Measurements from ENCODE around the gene OR4D1.
A peak's percentile ranks its signal among the peaks of the same experiment; 100 is the strongest.

Gene OR4D1

DNA sequence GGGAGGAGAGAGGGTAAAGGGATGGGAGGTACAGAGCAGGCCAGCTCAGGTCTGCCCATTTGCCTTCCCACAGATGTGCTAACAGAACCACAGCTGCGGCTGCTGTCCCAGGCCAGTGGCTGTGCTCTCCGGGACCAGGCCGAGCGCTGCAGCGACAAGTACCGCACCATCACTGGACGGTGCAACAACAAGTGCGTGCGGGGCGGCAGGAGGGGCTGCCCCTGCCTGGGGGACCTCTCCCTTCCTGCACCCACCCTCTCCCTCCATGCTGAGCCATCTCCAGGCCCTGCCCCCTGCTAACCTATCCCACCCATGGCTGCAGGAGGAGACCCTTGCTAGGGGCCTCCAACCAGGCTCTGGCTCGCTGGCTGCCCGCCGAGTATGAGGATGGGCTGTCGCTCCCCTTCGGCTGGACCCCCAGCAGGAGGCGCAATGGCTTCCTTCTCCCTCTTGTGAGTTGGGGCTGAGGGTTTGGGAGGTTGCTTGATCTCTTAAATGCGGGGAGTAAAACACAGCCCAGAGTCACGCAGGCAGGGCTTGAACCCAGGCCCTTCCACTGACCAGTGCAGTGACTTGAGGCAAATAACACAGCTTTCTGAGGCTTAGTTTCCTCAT, 45.6 kb downstream of the OR4D1 start:
- DNase-seq (ENCODE audit: low read depth in 3 of 3), result no peak

DNA sequence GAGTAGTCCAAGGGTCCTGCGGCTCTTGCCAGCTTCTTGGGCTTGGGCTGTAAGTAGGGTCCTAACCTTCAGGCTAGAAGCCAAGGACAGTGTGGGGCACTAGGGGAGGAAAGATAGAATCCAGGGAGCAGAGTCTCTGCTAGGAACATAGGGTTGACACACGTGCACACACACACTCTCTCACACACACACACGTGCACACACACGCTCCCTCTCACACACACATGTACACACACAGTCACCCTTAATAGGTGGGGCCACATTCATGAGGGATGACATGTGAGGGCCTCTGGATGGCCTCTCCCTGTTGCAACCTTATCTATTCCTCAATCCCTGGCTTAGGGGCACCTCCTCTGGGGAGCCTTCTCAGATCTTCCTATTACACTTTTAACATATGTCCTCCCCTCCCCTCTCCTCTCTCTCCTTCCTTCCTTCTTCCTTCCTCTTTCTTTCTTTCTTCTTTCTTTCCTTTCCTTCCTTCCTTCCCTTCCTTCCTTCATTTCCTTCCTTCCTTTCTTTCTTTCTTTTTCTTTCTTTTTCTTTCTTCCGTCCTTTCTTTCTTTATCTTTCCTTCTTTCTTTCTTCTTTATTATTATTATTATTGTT, 47.4 kb downstream of the OR4D1 start:
- DNase-seq (ENCODE audit: low read depth in 3 of 3), result no peak

DNA sequence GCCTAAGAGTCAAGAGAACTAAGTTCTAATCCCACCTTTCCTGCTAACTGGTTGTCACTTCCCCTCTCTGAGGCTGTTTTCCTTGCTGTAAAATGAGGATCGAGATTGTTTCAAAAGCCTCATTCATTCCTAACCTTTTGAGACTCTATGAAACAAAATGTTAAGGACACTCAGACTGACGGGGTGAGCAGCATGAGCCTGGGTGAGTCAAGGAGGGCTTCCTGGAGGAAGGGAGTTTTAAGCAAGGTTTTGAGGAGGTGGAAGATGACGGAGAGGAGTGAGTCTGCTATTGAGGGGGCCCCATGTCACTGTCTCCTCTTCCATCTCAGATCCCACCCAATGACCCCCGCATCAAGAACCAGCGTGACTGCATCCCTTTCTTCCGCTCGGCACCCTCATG, 48.4 kb downstream of the OR4D1 start:
- DNase-seq (ENCODE audit: low read depth in 3 of 3), result no peak

DNA sequence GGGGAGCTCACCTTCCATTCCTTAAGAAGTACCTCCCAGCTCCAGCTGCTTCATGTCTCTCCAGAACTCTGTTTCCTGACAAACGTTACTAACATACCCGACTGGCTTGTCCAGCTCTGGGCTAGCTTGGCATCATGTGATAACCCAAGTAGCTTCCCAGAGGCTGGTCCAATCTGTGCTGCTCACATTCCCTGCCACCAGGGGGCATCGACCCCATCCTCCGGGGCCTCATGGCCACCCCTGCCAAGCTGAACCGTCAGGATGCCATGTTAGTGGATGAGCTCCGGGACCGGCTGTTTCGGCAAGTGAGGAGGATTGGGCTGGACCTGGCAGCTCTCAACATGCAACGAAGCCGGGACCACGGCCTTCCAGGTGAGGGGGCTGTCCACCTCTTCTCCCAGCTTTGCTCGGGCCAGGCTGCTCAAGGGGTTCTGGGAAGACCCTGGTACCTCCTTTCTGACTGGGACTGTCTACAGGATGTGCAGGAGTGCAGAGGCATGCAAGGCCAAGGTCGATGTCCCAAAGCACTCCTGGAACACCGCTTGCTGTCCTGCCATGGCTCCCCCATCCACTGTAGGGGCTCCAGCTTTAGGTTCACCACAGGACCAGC, 51.9 kb downstream of the OR4D1 start:
- DNase-seq (ENCODE audit: low read depth in 3 of 3), result peak; percentile 23 to 25 (median 24)

DNA sequence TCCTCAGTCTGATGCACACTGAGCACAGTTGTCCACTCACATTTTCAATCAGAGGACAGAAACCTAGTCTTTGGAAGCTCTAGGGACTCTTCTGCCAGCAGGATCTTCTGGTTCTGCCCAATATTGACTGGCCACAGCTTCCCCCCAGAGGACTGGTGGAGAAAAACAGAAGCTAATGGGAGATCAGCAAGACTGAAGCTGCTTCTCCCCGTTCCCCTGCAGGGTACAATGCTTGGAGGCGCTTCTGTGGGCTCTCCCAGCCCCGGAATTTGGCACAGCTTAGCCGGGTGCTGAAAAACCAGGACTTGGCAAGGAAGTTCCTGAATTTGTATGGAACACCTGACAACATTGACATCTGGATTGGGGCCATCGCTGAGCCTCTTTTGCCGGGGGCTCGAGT, 54.7 kb downstream of the OR4D1 start:
- no peak for DNase-seq (ENCODE audit: low read depth in 3 of 3)

DNA sequence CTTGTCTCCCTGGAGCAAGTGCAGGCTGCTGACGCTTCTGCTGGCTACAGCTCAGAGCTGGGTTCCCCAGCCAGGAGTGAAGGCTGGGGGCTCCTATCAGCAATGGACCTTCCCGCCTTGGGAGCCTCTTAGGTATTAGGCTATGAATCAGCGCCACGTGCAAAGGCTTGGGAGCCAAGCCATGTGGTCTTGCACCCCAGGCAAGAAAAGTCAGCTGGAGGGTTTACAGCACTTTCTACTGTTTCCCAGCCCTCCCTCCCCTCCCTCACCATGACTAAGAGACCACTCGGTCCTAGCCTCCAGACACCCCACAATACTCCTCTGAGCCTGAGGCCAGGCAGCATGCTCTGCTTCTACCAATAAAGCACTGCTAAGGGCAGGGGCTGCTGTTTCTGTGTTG, 56.6 kb downstream of the OR4D1 start:
- no peak for DNase-seq (ENCODE audit: low read depth in 3 of 3)

DNA sequence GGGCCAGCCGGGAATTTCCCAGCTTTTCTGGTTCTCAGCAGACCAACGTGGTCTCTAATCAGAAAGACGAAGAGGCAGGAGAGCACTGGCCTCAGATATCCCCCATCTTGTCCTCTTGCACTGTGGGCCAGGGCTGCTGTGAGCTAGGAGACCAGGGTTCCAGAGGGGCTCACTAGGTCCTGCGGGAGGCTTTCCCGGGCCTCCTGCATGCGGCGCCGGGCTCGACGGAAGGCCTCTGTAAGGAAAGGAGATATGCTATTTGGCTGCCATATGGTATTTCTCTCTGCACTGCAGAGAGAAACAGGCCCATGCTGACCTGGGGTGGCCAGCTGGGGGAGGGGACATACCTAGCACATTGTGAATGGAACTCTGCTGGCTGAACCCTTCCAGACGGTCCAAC, 57.8 kb downstream of the OR4D1 start:
- no peak for DNase-seq (ENCODE audit: low read depth in 3 of 3)

DNA sequence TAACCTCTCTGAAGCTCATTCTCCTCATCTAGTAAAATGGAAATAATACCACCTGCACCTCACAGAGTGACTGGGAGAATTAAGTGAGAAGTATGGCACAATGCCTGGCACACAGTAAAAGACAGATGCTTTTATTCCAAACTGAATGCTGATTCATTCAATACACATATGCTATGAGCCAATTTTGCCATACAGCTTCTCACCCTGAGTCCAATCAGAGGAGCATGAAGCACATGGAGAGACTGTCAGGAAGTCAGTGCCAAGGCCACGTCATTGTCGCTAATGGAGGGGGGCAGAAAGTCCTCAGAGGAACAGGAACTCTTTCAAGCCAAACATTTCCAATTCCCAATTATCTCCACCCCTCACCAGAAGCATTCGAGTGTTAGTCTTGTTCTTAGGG, 59.3 kb downstream of the OR4D1 start:
- no peak for DNase-seq (ENCODE audit: low read depth in 3 of 3)

DNA sequence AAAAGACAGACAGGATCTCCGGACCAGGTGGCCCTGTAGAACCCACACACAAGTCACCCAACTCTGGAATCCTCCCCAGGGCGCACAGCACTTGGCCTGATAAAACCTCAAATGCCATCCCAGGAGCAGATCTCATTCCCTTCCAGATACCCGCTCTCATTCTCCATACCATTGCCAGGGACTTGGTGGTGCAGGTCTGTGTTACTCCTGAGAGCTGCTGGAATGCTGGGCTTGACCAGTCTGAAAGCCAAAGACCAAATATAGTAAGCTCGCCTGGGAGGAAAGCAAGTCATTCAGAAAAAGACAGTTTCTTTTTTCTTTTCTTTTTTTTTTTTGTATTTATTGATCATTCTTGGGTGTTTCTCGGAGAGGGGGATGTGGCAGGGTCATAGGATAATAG, 60.2 kb downstream of the OR4D1 start:
- no peak for DNase-seq (ENCODE audit: low read depth in 3 of 3)

All from stimulated activated CD4-positive, alpha-beta T cell treated with anti-CD3 and anti-CD28 coated beads, TNF-alpha, amount 100 ng/mL, for 4 hours (primary cell).